GM18861 (cell line): Measurements from ENCODE around the gene KRT86.

Experiments used
- ATAC-seq: cut with Tn5 transposase; IDR thresholded peaks from one replicate; pipeline ENCODE4 v1.9.1; 2021; ENCODE audit not compliant: unreplicated experiment

KRT86 gene

GRCh38 chr12:52352951-52353350 is 78.5 kb downstream of the KRT86 start:
- ATAC-seq = no peak

- no peak for ATAC-seq
Observed at GRCh38 chr12:52353766-52354165, 79.3 kb downstream of the KRT86 start.

DNA sequence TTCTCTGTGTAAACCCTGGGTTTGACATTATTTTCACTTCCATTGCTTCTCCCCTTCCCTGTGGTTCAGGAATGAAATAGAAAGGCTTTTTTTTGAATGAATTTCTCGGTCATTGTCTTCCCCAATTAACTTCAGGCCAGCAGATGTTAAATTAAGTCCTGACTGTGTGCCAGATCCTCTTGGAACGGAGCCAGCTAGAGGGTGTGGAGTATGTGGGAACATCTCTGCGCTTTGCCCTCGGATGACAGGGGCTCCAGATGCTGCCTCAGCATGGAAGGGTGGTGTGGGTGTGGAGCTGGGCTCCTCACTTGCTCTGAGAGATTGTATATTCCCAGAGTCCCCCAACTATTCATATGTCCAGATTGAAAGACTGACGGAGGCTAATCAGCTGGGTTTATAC is 79.8 kb downstream of the KRT86 start:
- ATAC-seq = no peak

DNA sequence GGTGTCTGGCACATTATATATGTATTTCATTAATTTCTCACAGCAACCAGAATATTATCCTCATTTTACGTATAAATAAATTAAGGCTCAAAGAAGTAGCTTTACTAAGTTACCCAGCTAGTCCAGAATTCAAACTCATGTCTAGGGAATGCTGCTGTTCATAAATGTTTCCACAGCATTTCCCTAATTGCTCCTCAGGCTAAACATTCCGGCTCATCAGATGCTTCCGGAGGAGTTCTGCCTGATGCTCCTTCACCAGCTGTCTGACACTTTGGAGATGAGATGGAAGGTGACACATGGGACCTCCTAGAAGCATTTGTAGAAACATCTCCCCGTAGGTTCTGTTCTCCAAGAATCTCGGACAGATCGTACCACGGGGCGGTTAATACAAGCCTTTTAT is 80.7 kb downstream of the KRT86 start:
- ATAC-seq = no peak

- no peak for ATAC-seq
Observed at GRCh38 chr12:52356031-52356761, 81.8 kb downstream of the KRT86 start.

DNA sequence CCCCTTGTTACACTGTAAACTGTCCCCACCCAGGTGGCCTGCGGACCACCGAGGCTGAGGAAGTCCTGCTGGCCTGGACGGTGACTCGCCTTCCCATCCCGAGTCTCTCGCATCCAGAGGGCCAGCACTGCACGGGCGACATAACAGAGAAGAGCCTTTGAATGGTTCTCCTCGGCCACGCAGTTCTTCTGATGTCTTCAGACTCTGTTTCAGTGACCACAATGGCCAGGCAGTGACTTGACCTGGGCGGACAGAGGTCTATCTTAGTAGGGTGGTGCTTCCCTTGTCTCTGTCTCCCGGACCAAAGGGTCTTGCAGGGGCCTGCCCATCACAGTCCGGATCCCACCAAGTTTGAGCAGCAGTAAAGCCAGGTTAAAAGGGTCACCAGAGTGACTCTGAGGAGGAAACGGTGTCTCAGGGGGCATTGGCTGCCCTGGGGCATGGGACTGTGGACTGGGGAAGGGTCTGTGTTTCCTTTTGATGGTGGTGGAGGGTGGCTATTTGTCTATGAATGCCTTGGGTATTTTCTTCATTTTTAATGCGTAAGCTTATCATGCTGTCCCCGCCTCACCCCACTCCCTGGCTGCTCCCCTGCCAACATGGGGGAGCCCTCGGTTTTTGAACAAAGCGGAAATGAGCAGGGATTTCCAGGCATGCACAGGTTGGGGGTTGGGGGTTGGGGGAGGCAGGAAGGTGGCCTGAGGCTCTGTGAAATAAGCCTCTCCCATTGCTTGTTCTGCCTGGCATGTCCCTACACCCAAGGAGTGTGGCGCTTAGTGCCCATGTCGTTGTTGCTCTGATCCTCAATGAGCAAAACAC is 82.5 kb downstream of the KRT86 start:
- ATAC-seq = no peak
